ENCODE results near the gene ARID3B. TPM values are rescaled to one million over a fixed set of nuclear protein-coding genes. Genes with fewer than 3 reads are reported as not detected.

The ARID3B gene
- total RNA-seq, 4 donors from 2014 or later, result 2.0 to 8.4 (median 5.3) TPM

GRCh38 chr15:74543583-74543982 is 2.6 kb downstream of the ARID3B start:
- Histone ChIP-seq H3K4me1 (peaks cover 0 to 66% (median 34%) of the 10 kb centered on the region in 4 donors), H3K27me3 (no peaks in the 10 kb centered on the region)
- WGBS, 2 donors, result 71 to 74% methylated on average over 3 of the region's 3 CpGs

GRCh38 chr15:74545086-74545485 is 4.1 kb downstream of the ARID3B start:
- TF ChIP-seq EP300 (IDR thresholded peaks at IDR 0.05), result no peak
- no peak for TF ChIP-seq POLR2A (IDR thresholded peaks at IDR 0.05)
- no peak for TF ChIP-seq CTCF (IDR thresholded peaks at IDR 0.05)
- no peaks in the 10 kb centered on the region for H3K9me3 ChIP-seq
- no peaks in the 10 kb centered on the region for H3K27me3 ChIP-seq
- H3K4me3 ChIP-seq, result no peak overlapping the region
- DNase-seq (ENCODE audit: low spot score in 2 of 2), result no peak
- H3K27ac ChIP-seq, result no peak overlapping the region
- no peaks in the 10 kb centered on the region for H3K36me3 ChIP-seq
- H3K4me1 ChIP-seq, result peaks cover 0 to 59% (median 28%) of the 10 kb centered on the region in 4 donors

More at GRCh38 chr15:74543583-74543982, 2.6 kb downstream of the ARID3B start:
- Histone ChIP-seq H3K27ac (no peak overlapping the region), H3K36me3 (no peaks in the 10 kb centered on the region), H3K4me3 (no peak overlapping the region), H3K9me3 (no peaks in the 10 kb centered on the region)
- TF ChIP-seq EP300 (IDR thresholded peaks at IDR 0.05), result no peak
- TF ChIP-seq CTCF (IDR thresholded peaks at IDR 0.05), result peak in 1 of 5 experiments; percentile 15
- DNase-seq (ENCODE audit: low spot score in 2 of 2), result no peak

GRCh38 chr15:74545776-74546656 is 5.0 kb downstream of the ARID3B start:
- peak; percentile 69 to 98 for TF ChIP-seq EP300 (IDR thresholded peaks at IDR 0.05)
- TF ChIP-seq CTCF (IDR thresholded peaks at IDR 0.05), result peak in 2 of 5 experiments; percentile 18 to 39
- no peak for TF ChIP-seq POLR2A (IDR thresholded peaks at IDR 0.05)
- H3K4me3 ChIP-seq, result no peak overlapping the region
- H3K36me3 ChIP-seq, result peaks cover 0 to 7% (median 3%) of the 10 kb centered on the region in 3 donors

GRCh38 chr15:74547616-74548015 is 6.6 kb downstream of the ARID3B start:
- H3K4me3 ChIP-seq, result no peak overlapping the region
- no peaks in the 10 kb centered on the region for H3K9me3 ChIP-seq
- no peak overlapping the region for H3K27ac ChIP-seq
- peaks cover 0 to 17% (median 3%) of the 10 kb centered on the region in 3 donors for H3K36me3 ChIP-seq
- no peak for TF ChIP-seq CTCF (IDR thresholded peaks at IDR 0.05)
- no peak for TF ChIP-seq EP300 (IDR thresholded peaks at IDR 0.05)
- peaks cover 0 to 42% (median 24%) of the 10 kb centered on the region in 4 donors for H3K4me1 ChIP-seq
- no peak for DNase-seq (ENCODE audit: low spot score in 2 of 2)
- 48 to 55% methylated on average over 3 of the region's 3 CpGs for WGBS, 2 donors
- H3K27me3 ChIP-seq, result no peaks in the 10 kb centered on the region

More at GRCh38 chr15:74545776-74546656, 5.0 kb downstream of the ARID3B start:
- Histone ChIP-seq H3K4me1 (peaks cover 0 to 54% (median 24%) of the 10 kb centered on the region in 4 donors), H3K27me3 (no peaks in the 10 kb centered on the region), H3K27ac (no peak overlapping the region), H3K9me3 (no peaks in the 10 kb centered on the region)
- peak; percentile 90 to 94 for DNase-seq (ENCODE audit: low spot score in 2 of 2)
- WGBS, 2 donors, result 1% methylated on average over 20 of the region's 23 CpGs

- Histone ChIP-seq H3K27ac (no peak overlapping the region), H3K4me1 (peaks cover 0 to 42% (median 23%) of the 10 kb centered on the region in 4 donors), H3K9me3 (no peaks in the 10 kb centered on the region), H3K27me3 (no peaks in the 10 kb centered on the region), H3K36me3 (peaks cover 0 to 18% (median 3%) of the 10 kb centered on the region in 3 donors), H3K4me3 (no peak overlapping the region)
- TF ChIP-seq POLR2A (IDR thresholded peaks at IDR 0.05) (no peak), EP300 (IDR thresholded peaks at IDR 0.05) (no peak), CTCF (IDR thresholded peaks at IDR 0.05) (no peak)
- DNase-seq (ENCODE audit: low spot score in 2 of 2), result no peak
- 24 to 32% methylated on average over 5 of the region's 5 CpGs for WGBS, 2 donors
Measured at GRCh38 chr15:74548241-74548640, 7.2 kb downstream of the ARID3B start.

All from tibial nerve (tissue), 4 donors.